Ammon's horn (tissue), 1 donor: ENCODE results near the gene SUN3.
A peak's percentile ranks its signal among the peaks of the same experiment; 100 is the strongest.

Experiments used
- DNase-seq: peaks from one replicate; pipeline ENCODE4 v3.0.0-alpha.2; 2016; ENCODE audit warnings: low spot score

SUN3 gene

DNA sequence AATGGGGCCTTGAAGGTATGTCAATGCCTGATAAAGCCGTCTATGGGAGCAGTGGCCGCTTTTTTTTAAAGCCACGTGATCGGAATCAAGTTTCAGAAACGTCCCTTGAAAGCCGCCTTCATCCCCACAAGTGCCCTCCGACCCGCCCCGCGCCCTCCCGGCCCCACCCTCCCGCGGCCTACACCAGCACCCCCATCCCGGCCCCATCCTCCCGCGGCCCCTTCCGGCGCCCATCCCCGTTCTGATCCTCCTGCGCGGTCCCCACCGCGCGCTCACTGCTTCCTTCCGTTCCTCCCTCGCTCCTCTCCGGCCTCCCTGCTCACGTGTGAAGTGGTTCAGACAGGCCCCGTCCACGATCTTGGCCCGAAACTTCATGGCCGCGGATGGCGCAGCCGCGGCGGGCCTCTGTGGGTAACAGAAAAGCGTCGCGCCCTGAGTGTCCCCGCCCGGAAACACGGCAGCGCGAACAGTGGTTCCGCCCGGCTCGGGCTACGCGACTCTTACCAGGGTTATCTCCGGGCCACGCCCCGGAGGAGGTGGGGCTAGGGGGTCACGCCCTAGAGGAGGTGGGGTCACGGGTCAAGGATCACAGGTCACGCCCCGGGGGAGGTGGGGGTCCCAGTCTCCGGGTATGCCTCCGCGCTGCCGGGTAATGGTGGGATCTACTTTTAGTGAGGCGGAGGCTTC lies 49.6 kb downstream of the SUN3 start, which contains the start of gene HUS1:
HUS1 (minus strand) TSS at position 471 of the 687 bp plus-strand sequence; CDS start at position 375, 96 bp downstream.
- DNase-seq: peak; percentile 94

DNA sequence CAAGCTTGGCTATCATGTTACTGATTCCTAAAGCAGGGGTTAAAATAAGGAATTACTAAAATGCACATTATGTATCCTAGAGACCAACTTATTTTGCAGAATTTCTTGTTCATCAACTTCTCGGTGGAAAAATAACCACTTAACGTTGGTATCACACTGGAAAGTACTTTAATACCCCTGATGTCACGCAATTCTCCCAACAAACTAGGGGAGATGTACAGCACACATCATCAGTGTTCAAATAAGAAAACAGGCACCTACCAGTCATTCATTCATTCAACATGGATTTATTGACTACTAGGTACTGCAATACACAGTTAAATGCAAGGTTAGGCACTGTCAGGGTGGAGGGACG lies 50.1 kb downstream of the SUN3 start:
- no peak for DNase-seq

DNA sequence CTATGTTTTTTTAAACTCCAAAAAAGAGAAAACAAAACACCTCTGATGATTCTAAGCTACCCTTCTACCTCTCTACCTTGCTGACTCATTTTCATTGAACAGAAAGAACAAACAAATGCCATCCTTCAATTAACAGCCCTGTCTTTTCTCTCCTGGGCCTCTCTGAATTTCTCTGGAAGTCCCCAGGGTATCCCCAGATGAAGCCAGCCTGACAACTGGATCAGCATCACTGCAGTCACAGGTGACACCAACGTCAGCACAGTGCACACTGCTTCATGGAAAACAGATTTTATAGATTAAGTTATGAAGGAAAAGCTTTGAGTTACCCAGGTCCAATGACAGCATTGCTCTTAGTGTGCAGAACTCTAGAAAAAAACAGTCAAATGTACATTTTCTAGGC lies 55.2 kb downstream of the SUN3 start:
- DNase-seq: no peak

DNA sequence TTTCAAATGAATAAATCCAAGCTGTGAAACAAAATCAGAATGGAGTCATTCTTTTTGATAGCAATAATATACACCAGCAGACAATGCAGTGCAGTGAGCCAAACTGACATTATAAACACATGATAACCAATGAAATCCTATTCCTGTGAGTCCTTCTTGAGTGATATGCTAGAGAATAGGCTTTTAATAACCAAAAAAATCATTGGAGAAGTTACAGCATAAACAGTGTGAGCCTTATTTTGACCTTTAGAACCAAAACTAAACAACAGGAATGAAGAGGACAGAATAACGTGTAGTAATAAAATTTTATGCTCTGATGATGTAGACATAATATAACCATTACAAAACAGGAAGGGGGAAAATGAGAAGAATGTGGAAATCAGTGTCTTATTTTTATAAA lies 58.1 kb downstream of the SUN3 start:
- DNase-seq: no peak

DNA sequence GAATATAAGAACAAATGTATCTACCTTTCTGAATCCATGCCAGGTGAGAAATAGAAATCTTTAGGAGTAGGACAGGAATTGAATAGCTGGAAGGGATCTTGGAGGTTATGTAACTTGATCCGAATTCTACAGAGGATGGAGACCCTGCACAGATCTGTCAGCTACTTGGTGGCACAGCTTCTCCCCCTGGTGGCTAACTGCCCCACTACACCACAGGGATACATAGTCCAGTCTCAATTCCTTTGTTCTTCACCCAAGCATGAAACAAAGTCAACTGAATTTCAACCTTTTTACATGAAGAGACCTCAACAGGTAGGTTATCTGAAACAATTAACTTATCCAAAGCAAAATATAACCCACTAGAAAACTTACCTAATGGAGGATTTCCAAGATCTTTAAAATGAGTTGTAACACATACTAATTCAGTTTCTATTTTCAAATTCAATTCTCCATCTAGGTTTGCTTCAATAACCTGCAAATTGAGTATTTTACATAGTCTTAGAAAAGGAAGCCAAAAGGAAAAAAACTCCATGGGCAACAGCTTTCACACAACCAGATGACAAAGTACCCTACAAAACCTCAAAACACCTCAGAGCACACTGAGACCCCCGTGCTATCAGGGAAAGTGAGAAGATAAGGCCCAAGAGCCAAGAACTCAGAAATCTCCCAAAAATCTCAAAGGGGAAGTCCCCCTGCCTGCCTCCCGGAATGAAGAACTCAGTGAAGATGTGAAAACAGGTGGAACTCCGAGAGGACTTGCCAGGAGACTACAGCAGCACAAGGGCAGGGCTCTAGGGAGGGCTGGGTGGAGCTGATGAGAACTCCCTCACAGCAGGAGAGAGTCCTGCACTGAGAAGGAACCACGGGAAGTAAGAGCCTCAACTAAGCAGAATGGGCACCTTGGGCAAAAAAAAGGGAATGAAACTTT lies 59.8 kb downstream of the SUN3 start:
- DNase-seq: peak; percentile 74

DNA sequence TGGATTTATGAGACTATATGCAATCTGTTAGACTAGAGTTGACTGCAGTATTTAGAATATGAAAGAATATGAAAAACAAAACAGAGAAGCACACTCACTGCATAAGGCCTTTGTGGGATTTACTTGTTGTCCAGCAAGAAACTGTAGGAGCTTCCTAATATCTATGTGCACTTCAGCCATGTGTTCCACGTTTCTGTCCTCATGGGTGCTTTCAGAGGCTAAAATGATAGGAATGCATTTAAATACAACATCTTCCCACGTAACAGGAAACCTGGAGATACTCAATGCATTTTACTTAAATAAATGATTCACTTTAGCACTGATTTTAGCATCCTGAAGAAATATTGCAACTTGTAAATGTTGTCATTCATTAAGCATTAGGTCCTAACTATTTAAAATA lies 61.2 kb downstream of the SUN3 start:
- no peak for DNase-seq

DNA sequence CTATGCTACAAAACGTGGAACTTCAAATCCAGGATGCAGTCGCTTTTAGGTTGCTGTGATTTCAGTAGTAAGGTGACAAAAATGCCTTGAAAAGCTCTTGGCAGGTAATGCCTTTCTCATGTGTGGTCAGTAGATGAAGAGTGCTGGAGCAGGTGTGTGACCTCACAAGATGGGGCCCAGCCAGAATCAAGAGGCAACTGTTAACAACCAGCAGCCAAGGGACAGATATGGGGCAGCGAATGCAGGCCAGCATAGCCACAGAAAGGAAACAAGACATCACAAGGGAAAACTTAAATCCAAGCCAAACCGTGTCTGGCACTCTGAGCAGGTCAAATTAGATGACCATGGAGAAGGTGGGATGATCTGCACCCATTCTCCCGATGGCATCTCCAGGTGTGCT lies 61.8 kb downstream of the SUN3 start:
- DNase-seq: no peak

DNA sequence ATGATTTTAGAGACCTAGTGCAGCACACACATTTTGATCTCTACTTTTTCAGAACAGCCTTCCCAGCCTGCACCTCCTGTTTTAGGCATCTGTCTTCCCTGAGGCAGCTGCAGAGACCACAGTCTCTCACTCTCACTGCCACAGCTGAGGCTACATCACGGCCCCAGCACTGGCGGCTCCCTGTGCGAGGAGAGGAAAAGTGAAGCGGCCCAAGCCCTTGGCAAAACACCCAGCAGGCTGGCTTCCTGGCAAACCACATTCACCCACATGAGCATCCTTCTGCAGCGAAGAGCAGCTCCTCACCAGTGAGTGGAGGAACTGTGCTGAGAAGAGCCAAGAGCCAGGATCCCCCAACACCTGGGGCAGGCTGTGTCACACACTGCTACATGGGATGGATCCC lies 63.5 kb downstream of the SUN3 start:
- peak; percentile 23 for DNase-seq

DNA sequence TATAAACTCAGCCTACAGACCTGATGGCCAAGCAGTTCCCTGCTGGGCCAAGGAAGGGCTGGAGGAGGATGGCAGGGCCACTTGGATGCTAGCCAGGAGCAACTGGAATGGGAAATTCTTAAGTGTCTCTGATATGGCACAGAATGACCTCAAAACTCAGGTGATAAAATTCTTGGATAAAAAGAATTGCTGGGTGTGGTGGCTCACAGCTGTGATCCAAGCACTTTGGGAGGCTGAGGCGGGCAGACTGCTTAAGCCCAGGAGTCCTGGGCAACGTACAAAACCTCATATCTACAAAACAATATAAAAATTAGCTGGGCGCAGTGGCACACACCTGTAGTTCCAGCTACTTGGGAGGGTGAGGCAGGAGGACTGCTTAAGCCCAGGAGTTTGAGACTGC lies 66.6 kb downstream of the SUN3 start:
- no peak for DNase-seq

DNA sequence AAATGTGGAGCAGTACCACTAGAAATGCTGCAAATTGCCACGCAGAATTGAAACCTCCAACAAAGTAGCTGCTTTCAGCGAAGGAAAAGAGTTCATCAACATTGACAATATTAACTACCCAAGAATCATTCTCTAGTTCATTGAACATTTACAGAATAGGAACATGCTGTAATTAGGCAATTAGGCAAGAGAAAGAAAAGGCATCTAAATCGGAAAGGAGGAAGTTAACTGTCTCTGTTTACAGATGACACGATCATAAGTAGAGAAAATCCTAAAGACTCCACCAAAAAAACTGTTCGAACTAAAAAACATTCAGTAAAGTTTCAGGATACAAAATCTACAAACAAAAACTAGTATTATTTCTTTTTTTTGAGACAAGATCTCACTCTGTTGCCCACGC lies 71.8 kb downstream of the SUN3 start:
- DNase-seq: no peak

DNA sequence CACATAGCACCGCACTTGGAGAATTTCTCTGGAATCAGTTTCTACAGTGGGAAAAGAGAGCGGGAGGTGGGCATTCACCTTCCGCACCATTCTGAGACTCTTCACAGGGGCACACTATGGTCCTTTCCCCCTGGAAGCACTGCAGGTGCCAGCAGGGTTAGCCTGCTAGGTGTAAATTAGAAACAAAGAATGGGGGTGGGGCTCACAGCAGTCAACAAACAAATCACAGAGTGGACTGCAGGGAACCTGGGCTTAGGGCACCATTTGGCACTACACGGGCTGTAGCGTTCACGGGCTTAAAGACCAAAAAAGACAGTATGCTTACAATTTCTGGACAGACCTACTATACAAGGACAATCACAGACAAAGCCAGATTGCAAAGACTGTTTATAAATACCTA lies 72.7 kb downstream of the SUN3 start:
- DNase-seq: no peak

DNA sequence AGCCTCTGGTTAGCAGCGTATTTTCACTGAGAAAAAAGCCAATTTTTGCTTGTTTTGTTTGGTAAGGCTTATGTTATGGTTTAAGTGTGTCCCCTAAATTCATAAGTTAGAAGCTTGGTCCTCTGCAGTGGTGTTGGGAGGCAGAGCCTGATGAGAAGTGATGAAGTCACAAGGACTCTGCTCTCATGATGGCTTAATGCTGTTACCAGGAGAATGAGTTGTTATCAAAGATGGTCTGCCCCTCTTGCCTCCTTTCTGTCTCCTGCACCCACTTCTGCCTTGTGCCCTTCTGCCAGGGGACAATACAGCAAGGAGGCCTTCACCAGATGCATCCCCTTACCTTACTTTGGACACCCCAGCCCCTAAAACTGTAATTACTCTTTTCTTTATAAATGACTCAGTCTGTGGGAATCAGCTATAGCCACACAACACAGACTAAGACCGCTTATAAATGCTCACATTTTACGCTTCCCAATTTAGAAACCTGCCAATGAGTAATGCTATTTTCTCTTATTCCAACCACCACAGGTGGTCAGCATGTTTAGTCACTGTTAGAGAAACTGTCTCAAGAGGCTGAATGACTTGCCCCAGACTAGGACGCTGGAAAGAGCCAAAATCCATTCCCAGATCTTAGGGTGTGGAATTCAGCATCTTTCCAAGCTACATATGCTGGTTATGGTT lies 74.5 kb downstream of the SUN3 start:
- no peak for DNase-seq

DNA sequence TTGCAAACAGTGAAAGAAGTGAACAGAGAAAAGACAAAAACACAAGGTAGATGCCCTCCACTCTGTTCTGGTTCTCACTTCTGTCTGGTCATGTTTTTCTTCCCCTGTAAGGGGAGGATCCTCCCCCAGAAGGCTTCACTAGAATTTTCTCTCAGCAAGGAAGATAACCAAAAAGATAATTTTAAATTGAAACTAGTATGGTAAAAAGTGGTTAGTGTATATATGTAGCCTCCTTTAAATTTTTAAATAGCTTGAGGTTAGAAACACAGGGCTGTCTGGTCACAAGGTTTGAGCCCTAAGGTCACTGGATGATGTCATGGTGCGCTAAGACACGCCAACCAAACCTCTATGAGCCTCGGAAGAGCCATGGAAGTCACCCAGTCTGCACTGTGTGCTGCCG lies 75.1 kb downstream of the SUN3 start:
- DNase-seq: no peak

DNA sequence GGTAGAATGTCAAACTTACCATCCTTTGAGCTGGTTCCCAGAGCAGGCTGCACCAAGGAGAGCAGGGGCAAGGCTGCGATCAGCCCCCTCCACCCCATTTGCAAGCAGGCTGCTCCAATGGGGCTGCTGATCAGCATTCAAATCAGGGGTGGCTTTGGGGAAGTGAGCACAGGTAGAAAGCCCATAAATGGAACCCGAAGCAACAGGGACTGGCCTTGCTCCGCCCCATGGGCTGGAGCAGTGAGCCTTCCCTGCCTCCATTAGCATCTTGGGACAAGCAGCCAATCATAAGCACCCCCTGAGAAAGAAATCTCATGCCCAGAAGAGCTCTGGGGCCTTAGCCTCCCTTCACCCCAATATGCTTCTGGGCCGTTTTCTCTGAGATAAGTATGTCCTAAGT lies 76.7 kb downstream of the SUN3 start:
- no peak for DNase-seq

DNA sequence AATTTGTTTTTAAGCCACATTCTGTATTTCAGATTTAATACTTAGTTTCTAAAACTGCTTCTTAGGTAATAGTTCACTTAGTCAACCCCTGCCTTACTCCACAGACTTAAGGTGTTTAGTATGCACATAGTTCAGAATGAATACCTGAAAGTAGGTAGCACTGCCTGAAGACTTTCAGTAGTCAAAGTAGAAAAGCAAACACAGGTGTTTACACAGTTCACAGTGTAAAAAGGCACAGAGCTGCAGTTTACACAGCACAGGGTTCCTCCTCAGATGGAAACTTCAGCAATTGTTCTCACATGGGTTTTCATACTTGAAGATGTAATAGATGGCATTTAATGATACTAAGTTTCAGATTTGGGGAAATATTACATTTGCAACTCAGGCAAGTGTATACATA lies 77.5 kb downstream of the SUN3 start:
- no peak for DNase-seq

DNA sequence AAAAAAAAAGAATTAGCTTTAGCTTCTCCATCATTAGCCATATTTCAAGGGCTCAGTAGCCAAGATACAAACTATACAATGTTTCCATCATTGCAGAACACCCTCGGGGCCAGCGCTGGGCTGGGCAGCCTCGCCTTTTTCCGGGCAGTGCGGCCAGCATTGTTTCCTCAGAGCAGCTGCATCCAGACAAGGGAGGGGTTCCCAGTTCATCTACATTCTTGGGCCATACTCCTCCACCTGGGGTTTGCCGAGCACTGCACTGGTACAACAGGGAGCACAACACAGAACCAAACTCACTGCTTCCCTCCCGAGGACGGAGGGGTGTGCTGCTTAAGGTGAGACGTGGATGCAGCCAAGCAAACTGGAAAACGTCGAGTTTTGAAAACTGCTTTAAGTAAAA lies 78.2 kb downstream of the SUN3 start:
- DNase-seq: no peak

DNA sequence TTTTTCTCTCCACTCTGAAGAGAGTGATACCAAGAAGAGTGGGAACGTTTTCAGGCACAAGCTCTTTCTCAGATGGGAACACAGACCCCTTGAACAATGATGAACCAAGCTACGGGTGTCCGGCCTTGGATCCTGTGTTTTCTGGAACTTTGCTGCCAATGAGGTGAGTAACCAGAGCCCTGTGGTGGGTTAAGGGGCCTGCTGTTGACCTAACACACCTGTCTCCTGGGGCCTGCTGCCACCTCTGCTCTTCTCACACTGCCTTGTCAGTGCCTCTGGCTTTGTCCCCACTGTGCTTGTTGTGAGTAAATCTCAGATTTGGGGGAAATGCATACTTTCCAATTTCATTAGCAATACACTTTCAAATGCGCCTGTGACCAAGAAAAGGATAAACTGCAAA lies 79.2 kb downstream of the SUN3 start:
- DNase-seq: no peak

DNA sequence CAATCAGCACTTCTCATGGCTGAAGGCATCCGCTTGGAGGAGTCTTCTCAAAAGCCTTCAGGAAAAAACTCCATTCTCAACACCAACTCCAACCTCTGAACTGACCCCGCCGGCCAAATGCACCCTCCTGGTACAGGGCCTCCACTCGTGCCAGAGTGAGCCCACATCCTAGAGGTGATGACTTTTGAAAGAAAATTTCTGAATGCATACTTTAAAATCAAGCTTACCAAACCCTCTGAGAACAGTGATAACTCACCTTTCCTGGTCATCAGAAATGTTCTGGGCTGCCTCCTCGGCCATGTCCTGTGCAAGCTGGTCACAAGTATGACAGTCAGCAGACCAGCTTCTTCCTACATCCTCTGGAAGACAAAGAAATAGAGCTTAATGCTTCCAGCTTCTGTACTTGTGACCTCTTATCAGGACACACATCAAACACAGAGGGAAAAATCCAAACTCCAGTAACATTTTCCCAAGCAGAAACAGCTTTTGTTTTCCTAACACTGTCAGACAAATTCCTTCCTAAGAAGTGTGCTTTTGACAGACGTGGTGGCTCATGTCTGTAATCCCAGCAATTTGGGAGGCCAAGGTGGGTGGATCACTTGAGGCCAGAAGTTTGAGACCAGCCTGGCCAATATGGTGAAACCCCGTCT lies 80.6 kb downstream of the SUN3 start, which contains the start of gene PKD1L1:
PKD1L1 (minus strand) TSS at position 326 of the 650 bp plus-strand sequence; CDS start at position 300, 26 bp downstream.
- DNase-seq: no peak

DNA sequence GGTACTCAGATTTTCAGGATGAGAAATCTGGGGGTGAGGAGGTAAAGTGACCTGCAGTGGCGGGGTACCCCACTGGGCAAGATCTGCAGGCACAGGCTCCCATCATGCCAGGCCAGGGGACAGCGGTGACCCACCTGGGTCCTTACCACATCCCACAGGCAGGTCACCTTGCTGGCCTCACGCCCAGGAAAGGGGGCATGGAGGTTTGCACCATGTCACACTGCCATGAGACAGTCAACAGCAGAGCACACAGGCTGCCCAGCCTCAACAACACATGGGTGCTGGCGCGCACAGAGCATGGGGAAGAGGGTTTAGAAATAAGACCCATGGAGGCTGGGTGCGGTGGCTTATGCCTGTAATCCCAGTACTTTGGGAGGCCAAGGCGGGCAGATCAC lies 81.6 kb downstream of the SUN3 start:
- no peak for DNase-seq

DNA sequence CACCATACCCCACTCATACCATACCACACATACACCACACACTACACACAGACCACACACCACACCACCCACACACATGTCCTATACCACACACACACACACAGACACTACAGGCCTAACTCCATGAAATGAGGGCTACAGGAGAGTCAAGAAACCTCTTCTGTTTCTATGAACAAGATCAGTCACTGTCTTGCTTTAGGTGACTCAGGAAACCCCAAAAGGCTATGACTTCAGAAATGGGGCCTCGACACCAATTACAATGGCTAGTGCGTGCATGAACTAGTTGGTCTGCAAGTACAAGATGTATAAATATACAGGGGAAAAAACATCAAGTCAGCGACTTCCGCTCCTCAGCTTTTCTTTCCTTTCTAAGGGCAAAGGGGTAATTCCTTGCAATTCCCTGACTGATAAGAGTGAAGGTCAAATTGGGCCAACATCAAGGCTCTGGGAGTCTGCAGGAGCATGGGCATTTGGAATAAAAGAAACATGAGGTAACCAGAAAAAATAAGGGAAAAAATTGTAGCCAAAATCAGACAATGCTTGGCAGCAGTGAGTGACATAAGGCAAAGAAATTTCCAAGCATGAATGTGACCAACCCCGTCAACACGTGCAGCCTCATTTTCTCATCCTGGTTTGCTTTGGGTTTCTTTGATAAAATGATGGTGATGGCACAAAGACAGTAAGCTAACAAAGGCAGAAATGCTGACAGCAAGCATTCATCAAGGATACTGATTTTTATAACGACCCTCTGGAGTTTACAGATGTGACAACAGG lies 82.1 kb downstream of the SUN3 start:
- no peak for DNase-seq

DNA sequence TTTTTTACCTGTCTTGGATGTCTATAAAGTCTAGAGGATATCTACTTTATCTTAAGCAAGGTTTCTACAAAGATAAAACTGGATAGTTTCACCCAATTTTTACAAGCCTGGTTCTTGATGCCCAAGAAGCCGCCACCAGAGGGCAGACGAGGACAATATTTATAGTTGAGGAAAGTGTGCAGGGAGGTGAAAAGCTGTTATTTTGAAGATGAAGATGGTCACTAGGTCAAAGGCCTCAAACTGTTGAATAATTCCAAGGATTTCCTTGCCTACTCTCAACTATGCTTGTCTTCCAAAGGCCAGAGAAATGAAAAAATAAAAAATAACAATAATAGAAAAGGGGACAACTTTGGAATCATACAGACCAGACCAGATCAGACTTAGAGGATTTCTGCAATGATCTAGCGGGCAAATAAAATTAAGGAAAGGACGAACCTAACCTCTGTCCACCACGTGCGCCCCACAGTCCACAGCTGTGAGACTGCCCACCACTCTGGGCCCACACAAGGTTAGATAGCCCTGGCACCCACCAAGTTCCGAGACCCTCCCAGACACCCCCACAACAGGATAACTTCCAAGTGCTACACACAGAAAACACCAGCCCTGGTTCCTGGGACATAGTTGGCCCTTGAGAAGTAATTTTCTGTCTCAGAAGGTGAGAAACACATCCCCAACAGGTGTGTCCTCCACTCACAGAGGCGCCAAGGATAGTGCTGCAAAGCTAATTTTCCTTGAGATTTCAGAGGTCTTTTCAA lies 83.5 kb downstream of the SUN3 start:
- DNase-seq: peak; percentile 77
